NCI-H460 (cell line): ENCODE measurements around the gene UQCC5. TPM values are rescaled to one million over a fixed set of nuclear protein-coding genes. Genes with fewer than 3 reads are reported as not detected.

Source experiments
- DNase-seq: peaks from one replicate; pipeline ENCODE4 v3.0.0-alpha.2; 2016; ENCODE audit warnings: low read depth; ENCODE audit errors: extremely low read depth
- total RNA-seq: library from RNA; depleted of rRNA; stranded (reverse); fragments of >200 nt; shearing (Covaris generic); gene quantifications from 2 replicates; pipeline ENCODE4 v1.2.3, GENCODE V29; 2014

Gene UQCC5
- total RNA-seq, 1 experiment from 2014 or later: 5.4 TPM

DNA sequence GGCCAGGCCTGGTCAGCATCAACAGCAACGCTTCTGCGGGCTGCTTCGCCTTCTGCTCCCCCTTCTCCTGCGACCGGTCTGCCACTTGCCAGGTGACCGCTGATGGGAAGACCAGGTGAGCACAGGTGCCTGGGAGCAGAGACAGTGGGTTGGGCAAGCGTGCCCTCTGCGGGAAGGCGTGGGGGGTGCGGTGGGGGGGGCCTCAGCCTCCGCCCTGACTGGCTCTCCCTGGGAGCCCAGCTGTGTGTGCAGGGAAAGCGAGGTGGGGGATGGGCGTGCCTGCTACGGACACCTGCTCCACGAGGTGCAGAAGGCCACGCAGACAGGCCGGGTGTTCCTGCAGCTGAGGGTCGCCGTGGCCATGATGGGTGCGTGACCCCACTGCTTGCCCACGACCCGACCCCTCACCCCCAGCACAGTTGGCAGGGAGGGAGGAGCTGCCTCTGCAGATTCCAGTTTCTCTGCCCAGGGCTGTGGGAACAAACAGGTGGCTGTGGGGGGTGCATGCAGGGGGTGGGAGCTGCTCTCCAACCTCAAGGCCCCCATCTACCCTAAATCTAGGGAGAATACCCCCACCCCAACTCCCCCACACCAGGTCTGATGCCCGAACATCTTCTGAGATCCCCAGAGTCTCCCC lies 32.5 kb upstream of the UQCC5 start:
- DNase-seq: no peak

DNA sequence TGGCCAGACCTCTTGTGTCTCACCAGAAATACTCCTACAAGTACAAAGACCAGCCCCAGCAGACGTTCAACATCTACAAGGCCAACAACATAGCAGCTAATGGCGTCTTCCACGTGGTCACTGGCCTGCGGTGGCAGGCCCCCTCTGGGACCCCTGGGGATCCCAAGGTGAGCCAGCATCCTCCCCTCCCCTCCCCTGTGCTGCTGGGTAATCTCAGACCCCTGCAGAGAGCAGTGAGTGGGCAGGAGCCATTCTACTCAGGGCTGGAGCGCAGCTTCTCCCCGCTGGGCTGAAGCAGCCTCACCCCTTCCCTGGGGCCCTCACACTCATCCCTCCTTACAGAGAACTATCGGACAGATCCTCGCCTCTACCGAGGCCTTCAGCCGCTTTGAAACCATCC lies 31.4 kb upstream of the UQCC5 start:
- DNase-seq: no peak

DNA sequence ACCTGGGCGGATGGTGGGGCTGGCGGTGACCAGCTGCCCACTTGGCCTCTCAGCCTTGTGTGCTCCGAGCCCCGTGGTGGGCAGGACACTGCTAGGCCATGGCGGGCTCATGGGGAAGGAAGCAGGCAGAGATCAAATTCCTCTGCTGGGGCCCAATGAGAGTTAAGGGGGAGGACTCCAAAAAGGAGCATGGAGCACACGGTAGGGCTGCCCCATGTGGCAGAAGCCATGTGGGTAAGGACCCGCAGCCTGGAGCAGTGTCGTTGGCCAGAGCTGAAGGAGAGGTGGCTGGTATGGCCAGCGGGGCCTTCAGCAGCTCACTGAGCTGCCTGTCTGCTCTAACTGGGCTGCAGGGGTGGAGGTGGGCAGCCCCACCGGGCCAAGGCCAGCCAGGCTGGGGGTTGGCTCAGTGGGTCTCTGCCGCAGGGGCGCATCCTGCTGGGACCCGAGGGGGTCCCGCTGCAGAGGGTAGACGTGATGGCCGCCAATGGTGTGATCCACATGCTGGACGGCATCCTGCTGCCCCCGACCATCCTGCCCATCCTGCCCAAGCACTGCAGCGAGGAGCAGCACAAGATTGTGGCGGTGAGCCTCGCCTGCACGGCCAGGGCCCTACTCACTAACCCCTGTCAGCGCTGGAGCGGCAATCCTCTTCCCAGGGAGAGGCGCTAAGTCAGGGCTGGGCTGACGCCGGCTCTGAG lies 30.0 kb upstream of the UQCC5 start:
- no peak for DNase-seq

DNA sequence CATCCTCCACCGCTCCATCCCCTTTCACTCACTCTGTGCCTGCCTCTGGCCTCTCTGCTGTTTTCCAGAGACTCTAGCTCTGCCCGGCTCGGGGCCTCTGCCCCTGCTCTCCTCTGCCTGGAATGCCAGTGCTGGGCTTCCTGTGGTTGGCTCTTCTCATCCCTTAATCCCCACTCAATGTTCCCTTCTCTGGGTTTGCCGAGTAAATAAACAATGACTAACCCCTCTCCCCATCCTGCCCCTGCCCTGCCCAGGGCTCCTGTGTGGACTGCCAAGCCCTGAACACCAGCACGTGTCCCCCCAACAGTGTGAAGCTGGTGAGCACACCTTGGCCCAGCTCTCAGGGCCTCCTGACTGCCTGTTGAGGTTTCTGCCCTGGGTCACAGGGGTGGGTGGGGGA lies 29.0 kb upstream of the UQCC5 start:
- DNase-seq: no peak

DNA sequence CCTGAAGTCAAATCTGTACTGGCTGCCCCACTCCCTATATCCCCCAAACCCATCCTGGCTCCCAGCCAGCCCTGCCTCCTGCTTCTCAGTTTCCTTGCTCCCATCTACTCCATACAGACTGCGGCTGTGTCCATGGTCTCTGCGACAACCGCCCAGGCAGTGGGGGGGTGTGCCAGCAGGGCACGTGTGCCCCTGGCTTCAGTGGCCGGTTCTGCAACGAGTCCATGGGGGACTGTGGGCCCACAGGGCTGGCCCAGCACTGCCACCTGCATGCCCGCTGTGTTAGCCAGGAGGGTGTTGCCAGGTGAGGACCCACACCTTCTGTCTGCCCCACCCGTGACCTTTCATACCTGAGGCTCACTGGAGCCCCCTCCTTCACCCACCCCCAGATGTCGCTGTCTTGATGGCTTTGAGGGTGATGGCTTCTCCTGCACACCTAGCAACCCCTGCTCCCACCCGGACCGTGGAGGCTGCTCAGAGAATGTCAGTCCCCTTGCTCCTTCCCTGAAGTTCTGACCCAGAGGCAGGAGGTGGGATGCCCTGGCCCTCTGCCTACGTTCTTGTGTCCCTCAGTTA lies 26.6 kb upstream of the UQCC5 start:
- DNase-seq: no peak

DNA sequence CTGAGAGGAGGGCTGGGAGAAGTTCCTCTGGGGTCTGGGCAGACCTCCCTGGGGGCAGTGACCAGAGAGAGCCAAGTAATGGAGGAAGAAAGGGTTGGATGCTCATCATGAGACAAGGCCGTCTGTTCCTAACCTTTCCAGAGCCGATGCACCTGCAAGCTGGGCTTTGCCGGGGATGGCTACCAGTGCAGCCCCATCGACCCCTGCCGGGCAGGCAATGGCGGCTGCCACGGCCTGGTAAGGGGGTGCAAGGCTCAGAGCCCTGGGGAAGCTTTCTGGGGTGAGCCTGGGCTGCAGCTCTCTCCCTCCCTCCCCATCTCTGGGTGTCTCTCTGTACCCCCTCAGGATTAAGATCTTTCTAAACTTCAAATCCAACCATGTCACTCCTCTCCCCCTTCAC lies 24.9 kb upstream of the UQCC5 start:
- no peak for DNase-seq

DNA sequence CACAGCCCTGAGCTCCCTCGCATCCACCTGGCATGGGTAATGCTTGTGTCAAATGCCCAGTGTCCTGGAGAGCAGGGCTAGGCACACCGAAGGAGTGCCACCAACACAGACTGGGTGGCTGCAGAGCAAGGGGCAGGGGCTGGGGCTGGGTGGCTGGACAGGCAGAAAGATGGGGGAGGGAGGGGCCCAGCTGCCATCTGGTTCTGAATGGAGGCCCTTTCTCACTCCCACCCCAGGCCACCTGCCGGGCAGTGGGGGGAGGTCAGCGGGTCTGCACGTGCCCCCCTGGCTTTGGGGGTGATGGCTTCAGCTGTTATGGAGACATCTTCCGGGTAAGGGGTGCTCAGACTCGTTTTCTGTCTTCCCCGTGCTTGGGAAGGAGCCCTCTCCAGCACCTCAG lies 24.3 kb upstream of the UQCC5 start:
- no peak for DNase-seq

DNA sequence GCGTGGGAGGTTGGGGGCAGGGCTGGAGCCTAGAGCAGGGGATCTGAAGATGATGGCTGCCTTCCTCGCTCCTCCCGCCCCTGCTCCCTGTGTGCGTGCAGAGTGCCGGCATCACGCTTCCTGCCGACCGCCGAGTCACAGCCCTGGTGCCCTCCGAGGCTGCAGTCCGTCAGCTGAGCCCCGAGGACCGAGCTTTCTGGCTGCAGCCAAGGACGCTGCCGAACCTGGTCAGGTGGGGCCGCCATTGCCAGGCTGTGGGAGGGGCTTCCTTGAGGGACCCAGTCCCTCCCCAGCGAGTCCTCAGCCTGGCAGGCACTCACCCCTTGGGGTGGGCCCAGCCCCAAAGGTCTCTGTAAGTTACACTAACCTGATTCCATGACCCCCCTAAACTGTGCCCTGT lies 23.7 kb upstream of the UQCC5 start:
- no peak for DNase-seq

DNA sequence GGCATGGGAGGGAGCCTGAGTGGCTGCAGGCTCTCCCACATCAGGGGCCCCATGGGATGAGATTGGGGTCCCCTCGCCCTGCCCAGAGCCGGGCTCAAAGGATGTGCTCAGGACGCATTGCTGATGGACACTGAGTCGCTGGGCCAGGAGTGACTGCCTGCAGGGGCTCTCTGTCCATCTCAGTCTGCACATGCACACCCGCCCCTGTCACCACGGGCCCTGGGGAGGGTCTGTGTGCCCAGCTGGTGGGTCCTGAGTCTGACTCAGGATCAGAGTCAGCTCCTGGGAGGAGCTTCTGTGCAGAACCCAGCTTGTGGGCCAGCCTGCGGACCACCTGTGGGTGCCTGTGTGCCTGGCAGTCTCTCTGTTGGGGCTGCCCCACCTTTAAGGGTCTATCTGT lies 23.1 kb upstream of the UQCC5 start:
- no peak for DNase-seq

DNA sequence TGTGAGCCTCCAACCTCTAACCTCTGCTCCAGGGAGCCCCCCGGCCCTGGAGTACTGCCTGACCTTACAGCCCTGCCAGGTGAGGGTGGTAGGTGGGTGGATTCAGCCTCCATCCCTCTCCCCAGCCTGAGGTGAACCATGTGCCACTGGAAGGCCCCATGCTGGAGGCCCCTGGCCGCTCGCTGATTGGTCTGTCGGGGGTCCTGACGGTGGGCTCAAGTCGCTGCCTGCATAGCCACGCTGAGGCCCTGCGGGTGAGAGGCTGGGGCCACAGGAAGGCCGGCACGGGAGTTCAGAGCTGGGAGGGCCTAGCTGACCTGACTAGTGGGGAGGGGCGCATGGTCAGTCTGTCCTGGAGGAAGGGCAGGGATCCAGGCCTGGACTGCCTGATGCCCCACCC lies 21.8 kb upstream of the UQCC5 start:
- no peak for DNase-seq

DNA sequence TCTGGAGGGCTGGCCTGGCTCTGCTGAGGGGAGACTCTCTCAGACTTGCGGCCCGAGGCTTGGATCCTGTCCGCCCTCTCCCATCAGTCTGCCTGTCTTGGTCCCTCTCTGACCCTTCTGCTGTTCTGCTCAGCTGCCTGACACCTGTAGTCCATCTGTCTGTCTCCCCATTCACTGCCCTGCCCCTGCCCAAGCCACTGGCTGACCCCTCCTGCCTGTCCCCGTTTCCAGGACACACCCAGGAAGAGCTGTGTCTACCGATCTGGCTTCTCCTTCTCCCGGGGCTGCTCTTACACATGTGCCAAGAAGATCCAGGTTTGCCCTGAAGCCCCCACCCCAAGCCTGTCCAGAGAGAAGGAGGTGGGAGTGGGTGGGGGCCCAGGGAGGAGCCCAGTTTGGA lies 21.2 kb upstream of the UQCC5 start:
- no peak for DNase-seq

DNA sequence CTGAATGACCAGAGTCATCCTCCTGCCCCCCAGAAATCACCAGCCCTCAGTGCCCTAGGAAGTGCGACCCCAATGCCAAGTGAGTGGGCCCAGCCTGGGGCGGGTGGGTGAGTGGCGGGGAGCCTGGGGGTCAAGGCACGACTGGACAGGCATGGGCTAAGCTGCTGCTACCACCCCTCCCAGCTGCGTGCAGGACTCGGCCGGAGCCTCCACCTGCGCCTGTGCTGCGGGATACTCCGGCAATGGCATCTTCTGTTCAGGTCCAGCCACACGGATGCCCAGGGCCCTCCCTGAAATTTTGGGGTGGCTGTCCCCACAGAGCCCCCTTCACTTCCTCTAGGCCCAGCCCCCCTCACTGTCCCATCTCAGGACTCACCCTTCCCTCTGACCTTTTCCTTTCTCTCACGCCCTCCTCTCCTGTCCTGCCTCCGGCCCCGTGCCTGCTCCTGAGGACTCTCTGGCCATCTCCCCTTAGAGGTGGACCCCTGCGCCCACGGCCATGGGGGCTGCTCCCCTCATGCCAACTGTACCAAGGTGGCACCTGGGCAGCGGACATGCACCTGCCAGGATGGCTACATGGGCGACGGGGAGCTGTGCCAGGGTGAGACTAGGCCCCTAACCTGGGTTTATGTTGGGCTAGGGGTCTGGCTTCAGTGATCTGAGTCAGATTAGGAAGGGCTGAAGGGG lies 19.8 kb upstream of the UQCC5 start:
- no peak for DNase-seq

DNA sequence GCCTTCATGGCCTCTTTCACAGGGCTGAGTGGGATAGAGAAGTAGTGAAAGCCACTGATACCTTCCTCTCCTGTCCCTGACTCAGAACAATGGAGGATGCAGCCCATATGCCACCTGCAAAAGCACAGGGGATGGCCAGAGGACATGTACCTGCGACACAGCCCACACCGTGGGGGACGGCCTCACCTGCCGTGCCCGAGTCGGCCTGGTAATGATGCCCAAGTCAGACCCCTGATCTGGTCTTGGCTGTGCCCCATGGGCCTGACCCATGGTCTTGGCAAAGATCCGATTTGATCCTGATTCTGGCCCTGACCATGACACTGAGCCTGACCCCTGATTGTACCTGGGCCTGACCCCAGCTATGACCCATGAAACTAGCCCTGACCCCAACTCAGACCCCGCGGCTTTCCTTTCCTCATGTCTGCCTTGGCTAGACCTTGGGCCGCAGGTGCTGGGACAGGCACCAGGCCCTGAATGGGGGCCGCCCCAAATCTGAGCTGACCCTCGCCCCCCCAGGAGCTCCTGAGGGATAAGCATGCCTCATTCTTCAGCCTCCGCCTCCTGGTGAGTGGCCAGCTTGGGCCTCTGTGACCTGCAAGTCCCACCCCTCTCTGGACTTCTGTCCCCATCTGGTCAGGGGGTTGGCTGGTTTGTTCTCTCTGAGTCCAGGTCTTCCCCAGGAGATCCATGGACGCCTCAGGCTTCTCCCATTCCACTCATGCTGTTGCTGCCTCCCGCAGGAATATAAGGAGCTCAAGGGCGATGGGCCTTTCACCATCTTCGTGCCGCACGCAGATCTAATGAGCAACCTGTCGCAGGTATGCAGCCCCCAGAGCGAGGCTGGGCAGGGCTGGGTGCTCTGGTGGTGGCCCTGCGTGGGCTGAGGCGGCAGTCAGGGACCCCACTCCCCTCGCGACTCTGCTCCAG lies 18.3 kb upstream of the UQCC5 start:
- DNase-seq: no peak

DNA sequence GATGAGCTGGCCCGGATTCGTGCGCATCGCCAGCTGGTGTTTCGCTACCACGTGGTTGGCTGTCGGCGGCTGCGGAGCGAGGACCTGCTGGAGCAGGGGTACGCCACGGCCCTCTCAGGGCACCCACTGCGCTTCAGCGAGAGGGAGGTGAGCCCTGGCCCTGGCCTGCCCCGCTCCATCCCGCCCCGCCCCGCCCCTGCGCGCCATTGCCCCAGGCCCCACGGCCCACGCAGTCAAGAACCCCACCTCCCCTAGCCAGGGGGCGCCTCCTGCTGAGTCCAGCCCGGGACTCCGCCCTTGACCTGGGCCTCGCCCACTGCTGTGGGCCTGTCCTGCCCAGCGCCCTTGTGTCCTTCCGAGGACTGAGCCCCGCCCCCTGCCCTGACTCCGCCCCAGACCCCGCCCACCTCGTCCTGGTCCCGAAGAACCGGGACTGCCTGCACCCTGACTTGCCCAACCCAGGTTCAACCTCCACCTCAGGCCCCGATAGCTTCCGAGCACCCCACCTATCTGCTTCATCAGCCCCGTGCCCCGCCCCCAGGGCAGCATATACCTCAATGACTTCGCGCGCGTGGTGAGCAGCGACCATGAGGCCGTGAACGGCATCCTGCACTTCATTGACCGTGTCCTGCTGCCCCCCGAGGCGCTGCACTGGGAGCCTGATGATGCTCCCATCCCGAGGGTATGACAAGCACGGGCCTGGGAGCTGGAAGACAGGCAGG lies 17.5 kb upstream of the UQCC5 start:
- no peak for DNase-seq

DNA sequence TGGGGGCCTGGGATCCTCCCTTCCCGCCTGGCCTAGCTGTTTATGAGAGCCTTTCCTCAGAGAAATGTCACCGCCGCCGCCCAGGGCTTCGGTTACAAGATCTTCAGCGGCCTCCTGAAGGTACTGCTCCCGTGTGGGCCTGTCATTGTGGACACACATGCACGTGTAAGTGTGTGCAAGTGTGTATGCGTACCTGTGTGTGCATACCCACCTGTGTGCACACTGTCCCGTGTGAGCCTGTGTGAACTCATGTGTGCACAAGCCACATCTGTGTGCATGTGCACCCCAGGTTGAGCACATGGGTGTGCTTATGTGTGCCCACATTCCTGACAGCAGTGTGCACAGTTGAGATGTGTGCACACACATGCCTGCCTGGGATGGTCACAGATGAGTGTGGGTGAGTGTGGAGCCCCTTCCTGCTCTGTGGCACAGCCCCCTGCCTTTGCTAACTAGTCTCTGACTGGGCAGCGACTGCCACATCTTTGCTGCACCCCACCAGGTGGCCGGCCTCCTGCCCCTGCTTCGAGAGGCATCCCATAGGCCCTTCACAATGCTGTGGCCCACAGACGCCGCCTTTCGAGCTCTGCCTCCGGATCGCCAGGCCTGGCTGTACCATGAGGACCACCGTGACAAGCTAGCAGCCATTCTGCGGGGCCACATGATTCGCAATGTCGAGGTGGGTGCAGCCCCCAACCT lies 16.8 kb upstream of the UQCC5 start:
- no peak for DNase-seq

DNA sequence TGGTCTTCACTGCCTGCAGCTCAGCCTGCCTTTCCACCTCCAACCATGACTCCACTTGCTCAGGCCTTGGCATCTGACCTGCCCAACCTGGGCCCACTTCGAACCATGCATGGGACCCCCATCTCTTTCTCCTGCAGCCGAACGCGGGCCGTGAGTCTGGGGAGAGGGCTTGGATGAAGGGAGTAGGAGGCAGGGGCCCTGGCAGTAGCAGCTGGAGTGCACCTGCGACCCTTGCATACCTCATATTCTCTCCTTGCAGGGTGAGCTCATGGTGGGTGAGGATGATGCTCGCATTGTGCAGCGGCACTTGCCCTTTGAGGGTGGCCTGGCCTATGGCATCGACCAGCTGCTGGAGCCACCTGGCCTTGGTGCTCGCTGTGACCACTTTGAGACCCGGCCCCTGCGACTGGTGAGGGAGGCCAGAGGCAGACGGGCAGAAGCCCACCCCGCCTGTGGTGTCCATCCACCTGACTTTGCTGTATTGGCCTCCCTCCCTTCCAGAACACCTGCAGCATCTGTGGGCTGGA lies 16.2 kb upstream of the UQCC5 start:
- no peak for DNase-seq

DNA sequence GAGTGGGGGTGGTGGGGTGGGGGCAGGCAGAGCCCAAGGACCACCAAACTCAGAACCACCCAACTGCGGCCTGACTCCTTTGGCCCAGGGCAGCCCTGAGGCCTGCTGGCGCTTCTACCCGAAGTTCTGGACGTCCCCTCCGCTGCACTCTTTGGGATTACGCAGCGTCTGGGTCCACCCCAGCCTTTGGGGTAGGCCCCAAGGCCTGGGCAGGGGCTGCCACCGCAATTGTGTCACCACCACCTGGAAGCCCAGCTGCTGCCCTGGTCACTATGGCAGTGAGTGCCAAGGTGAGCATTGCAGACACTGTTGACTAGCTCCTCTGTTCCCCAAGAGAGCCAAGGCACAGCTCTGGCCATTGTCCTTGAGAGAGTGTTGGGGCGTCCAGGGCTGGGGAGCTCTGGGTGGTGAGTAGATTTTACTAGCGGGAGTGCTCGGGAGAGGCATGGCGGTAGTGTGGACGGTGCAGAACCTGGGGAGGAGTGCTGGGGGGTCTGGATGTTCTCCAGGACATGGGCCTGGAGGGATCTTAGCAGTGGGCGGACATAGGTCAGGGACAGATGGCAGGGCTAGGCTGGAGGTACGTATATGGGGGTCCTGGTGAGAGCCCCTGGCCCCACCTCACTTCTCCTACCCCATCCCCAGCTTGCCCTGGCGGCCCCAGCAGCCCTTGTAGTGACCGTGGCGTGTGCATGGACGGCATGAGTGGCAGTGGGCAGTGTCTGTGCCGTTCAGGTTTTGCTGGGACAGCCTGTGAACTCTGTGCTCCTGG lies 15.5 kb upstream of the UQCC5 start:
- DNase-seq: no peak

DNA sequence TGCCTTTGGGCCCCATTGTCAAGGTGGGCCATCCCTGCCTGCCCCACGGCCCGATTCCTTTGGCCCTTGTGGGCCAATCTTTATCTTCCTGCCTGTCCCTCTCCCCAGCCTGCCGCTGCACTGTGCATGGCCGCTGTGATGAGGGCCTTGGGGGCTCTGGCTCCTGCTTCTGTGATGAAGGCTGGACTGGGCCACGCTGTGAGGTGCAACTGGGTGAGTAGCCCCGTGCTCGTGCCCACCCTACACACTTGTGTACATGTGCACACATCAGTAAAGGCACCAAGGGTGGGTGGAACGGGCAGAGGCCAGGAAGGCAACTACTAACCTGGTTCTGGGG lies 14.9 kb upstream of the UQCC5 start:
- no peak for DNase-seq
